GM19397 (cell line): ENCODE results near the gene WDR27.

Experiments used
- ATAC-seq: cut with Tn5 transposase; IDR thresholded peaks from one replicate; pipeline ENCODE4 v1.9.1; 2021; ENCODE audit warnings: mild to moderate bottlenecking, moderate library complexity; ENCODE audit not compliant: unreplicated experiment

Gene WDR27

GRCh38 chr6:169641461-169642085 lies 60.3 kb downstream of the WDR27 start:
- no peak for ATAC-seq

GRCh38 chr6:169640983-169641382 lies 60.8 kb downstream of the WDR27 start:
- ATAC-seq, result no peak

GRCh38 chr6:169640351-169640852 lies 61.4 kb downstream of the WDR27 start:
- no peak for ATAC-seq

- ATAC-seq, result no peak
Observed at GRCh38 chr6:169639653-169640278, 62.1 kb downstream of the WDR27 start.

- no peak for ATAC-seq
Observed at GRCh38 chr6:169638915-169639314, 62.9 kb downstream of the WDR27 start.

- no peak for ATAC-seq
Observed at GRCh38 chr6:169638388-169638787, 63.4 kb downstream of the WDR27 start.

- no peak for ATAC-seq
Observed at GRCh38 chr6:169635345-169635744, 66.5 kb downstream of the WDR27 start.

GRCh38 chr6:169632841-169633240 lies 69.0 kb downstream of the WDR27 start:
- no peak for ATAC-seq

- ATAC-seq, result no peak
Observed at GRCh38 chr6:169629256-169629655, 72.6 kb downstream of the WDR27 start.

- no peak for ATAC-seq
Observed at GRCh38 chr6:169627736-169628607, 73.9 kb downstream of the WDR27 start.

GRCh38 chr6:169626649-169627048 lies 75.2 kb downstream of the WDR27 start:
- ATAC-seq, result no peak

- ATAC-seq, result no peak
Observed at GRCh38 chr6:169626169-169626568, 75.7 kb downstream of the WDR27 start.

- ATAC-seq, result no peak
Observed at GRCh38 chr6:169625376-169625775, 76.5 kb downstream of the WDR27 start.

GRCh38 chr6:169624785-169625184 lies 77.0 kb downstream of the WDR27 start:
- ATAC-seq, result no peak

GRCh38 chr6:169623975-169624374 lies 77.9 kb downstream of the WDR27 start:
- no peak for ATAC-seq

- no peak for ATAC-seq
Observed at GRCh38 chr6:169623343-169623742, 78.5 kb downstream of the WDR27 start.

- ATAC-seq, result no peak
Observed at GRCh38 chr6:169622618-169623017, 79.2 kb downstream of the WDR27 start.

GRCh38 chr6:169621311-169621710 lies 80.5 kb downstream of the WDR27 start:
- ATAC-seq, result no peak

- ATAC-seq, result no peak
Observed at GRCh38 chr6:169620171-169621130, 81.4 kb downstream of the WDR27 start.

GRCh38 chr6:169619650-169620049 lies 82.2 kb downstream of the WDR27 start:
- no peak for ATAC-seq
